GM18520 (cell line): ENCODE measurements around the gene CEP104.

Experiments
- ATAC-seq: cut with Tn5 transposase; IDR thresholded peaks from one replicate; pipeline ENCODE4 v1.9.1; 2021; ENCODE audit not compliant: unreplicated experiment

Gene CEP104

GRCh38 chr1:3869751-3870301 lies 12.8 kb upstream of the CEP104 start:
- ATAC-seq = no peak

GRCh38 chr1:3868464-3869006 lies 11.5 kb upstream of the CEP104 start:
- no peak for ATAC-seq

GRCh38 chr1:3865606-3866160 lies 8.7 kb upstream of the CEP104 start:
- no peak for ATAC-seq

GRCh38 chr1:3864884-3865283 lies 7.9 kb upstream of the CEP104 start:
- ATAC-seq = no peak

GRCh38 chr1:3863231-3863935 lies 6.4 kb upstream of the CEP104 start:
- ATAC-seq = no peak

GRCh38 chr1:3858231-3858981 lies 1.4 kb upstream of the CEP104 start:
- no peak for ATAC-seq

GRCh38 chr1:3857791-3858129 lies 749 bp upstream of the CEP104 start:
- ATAC-seq = no peak

GRCh38 chr1:3852711-3853485 lies 4.1 kb downstream of the CEP104 start:
- ATAC-seq = no peak

- no peak for ATAC-seq
Measured at GRCh38 chr1:3852091-3852490, 4.9 kb downstream of the CEP104 start.

GRCh38 chr1:3851292-3851691 lies 5.7 kb downstream of the CEP104 start:
- ATAC-seq = no peak

GRCh38 chr1:3850857-3851256 lies 6.2 kb downstream of the CEP104 start:
- ATAC-seq = no peak

GRCh38 chr1:3847081-3847480 lies 9.9 kb downstream of the CEP104 start:
- ATAC-seq = no peak

GRCh38 chr1:3846541-3846940 lies 10.5 kb downstream of the CEP104 start:
- no peak for ATAC-seq

- no peak for ATAC-seq
Measured at GRCh38 chr1:3842912-3843311, 14.1 kb downstream of the CEP104 start.

- ATAC-seq = no peak
Measured at GRCh38 chr1:3841491-3841890, 15.5 kb downstream of the CEP104 start.

GRCh38 chr1:3838788-3839187 lies 18.2 kb downstream of the CEP104 start:
- no peak for ATAC-seq

- ATAC-seq = no peak
Measured at GRCh38 chr1:3837685-3838084, 19.3 kb downstream of the CEP104 start.

- ATAC-seq = no peak
Measured at GRCh38 chr1:3837200-3837599, 19.8 kb downstream of the CEP104 start.

GRCh38 chr1:3836421-3836820 lies 20.6 kb downstream of the CEP104 start:
- no peak for ATAC-seq

- ATAC-seq = no peak
Measured at GRCh38 chr1:3834701-3835100, 22.3 kb downstream of the CEP104 start.

GRCh38 chr1:3831689-3832088 lies 25.3 kb downstream of the CEP104 start:
- no peak for ATAC-seq
